ENCODE data around the gene IGSF23. TPM values are rescaled to one million over a fixed set of nuclear protein-coding genes. Genes with fewer than 3 reads are reported as not detected.
"Not testable (repeated sequence)": the region's sequence is repeated elsewhere in the genome, so short reads cannot be mapped to it uniquely, and the experiment has no call there.

Gene IGSF23
- total RNA-seq, 1 donor from 2014 or later: not detected

DNA sequence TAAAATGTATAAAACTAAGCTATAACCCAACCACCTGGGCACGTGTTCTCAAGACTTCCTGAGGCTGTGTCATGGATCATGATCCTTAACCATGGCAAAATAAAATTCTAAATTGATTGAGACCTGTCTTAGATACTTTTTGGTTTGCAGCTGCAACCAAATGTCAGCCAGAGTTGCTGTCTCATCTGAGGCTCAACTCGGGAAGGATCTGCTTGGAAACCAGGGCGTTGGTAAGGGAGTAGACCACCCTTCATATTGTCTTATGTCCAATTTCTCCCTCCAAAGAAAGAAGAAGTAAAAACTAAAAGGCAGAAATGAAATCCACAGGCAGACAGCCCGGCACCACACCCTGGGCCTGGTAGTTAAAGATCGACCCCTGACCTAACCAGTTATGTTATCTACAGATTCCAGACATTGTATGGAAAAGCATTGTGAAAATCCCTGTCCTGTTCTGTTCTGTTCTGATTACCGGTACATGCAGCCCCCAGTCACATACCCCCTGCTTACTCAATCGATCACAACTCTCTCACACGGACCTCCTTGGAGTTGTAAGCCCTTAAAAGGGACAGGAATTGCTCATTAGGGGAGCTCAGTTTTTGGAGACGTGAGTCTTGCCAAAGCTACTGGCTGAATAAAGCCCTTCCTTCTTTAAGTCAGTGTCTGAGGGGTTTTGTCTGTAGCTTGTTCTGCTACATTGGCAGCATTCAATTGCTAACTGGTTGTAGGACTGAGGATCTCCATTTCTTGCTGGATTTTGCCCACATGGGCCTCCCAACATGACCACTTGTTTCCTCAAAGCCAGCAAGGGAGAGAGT, 22.9 kb upstream of the IGSF23 start:
- TF ChIP-seq, protein P1, sequence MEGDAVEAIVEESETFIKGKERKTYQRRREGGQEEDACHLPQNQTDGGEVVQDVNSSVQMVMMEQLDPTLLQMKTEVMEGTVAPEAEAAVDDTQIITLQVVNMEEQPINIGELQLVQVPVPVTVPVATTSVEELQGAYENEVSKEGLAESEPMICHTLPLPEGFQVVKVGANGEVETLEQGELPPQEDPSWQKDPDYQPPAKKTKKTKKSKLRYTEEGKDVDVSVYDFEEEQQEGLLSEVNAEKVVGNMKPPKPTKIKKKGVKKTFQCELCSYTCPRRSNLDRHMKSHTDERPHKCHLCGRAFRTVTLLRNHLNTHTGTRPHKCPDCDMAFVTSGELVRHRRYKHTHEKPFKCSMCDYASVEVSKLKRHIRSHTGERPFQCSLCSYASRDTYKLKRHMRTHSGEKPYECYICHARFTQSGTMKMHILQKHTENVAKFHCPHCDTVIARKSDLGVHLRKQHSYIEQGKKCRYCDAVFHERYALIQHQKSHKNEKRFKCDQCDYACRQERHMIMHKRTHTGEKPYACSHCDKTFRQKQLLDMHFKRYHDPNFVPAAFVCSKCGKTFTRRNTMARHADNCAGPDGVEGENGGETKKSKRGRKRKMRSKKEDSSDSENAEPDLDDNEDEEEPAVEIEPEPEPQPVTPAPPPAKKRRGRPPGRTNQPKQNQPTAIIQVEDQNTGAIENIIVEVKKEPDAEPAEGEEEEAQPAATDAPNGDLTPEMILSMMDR (IDR thresholded peaks at IDR 0.05): no peak
- Histone ChIP-seq H3K4me3 (no peak overlapping the region), H3K36me3 (no peaks in the 10 kb centered on the region), H3K4me1 (no peaks in the 10 kb centered on the region), H3K27ac (no peak overlapping the region), H3K9me3 (no peaks in the 10 kb centered on the region), H3K27me3 (no peaks in the 10 kb centered on the region)
- intact Hi-C loops (cut with DNase I): no loop called here
- no peak for DNase-seq (ENCODE audit: low spot score in 2 of 2)

GRCh38 chr19:44591340-44591993, 21.9 kb upstream of the IGSF23 start:
- H3K4me1 ChIP-seq; H3K36me3 ChIP-seq; DNase-seq (ENCODE audit: low spot score in 2 of 2); H3K27ac ChIP-seq; intact Hi-C loops (cut with DNase I); H3K27me3 ChIP-seq; H3K4me3 ChIP-seq; H3K9me3 ChIP-seq: not testable (repeated sequence)

GRCh38 chr19:44592451-44592890, 20.9 kb upstream of the IGSF23 start:
- Histone ChIP-seq H3K27me3 (no peaks in the 10 kb centered on the region), H3K27ac (no peak overlapping the region), H3K36me3 (no peaks in the 10 kb centered on the region), H3K4me3 (no peak overlapping the region), H3K9me3 (no peaks in the 10 kb centered on the region), H3K4me1 (no peaks in the 10 kb centered on the region)
- TF ChIP-seq, protein P1 (IDR thresholded peaks at IDR 0.05): no peak
- no peak for DNase-seq (ENCODE audit: low spot score in 2 of 2)
- intact Hi-C loops (cut with DNase I): no loop called here

DNA sequence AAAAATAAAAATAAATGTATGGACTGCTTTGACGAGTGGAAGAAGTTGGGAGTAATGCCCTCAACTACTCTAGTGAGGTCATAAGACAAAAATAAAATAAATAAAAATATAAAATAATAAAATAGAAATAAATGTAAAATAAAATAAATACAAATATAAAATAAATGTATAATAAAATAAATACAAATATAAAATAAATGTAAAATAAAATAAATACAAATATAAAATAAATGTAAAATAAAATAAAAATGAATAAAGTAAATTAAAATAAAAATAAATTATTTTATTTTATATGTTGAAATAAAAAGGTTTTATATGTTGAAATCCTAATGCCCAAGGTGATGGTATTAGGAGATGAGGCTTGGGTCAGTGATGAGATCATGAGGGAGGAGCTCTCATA, 20.1 kb upstream of the IGSF23 start:
- no peak for DNase-seq (ENCODE audit: low spot score in 2 of 2)
- no peaks in the 10 kb centered on the region for H3K4me1 ChIP-seq

GRCh38 chr19:44593866-44594266, 19.5 kb upstream of the IGSF23 start:
- H3K9me3 ChIP-seq; intact Hi-C loops (cut with DNase I); H3K27ac ChIP-seq; H3K4me3 ChIP-seq; H3K27me3 ChIP-seq; H3K36me3 ChIP-seq; H3K4me1 ChIP-seq; DNase-seq (ENCODE audit: low spot score in 2 of 2): not testable (repeated sequence)

More for the DNA sequence above, 20.1 kb upstream of the IGSF23 start:
- Histone ChIP-seq H3K4me3 (no peak overlapping the region), H3K27ac (no peak overlapping the region), H3K9me3 (no peaks in the 10 kb centered on the region), H3K27me3 (no peaks in the 10 kb centered on the region), H3K36me3 (no peaks in the 10 kb centered on the region)
- intact Hi-C loops (cut with DNase I): no loop called here
- TF ChIP-seq, protein P1 (IDR thresholded peaks at IDR 0.05): no peak

DNA sequence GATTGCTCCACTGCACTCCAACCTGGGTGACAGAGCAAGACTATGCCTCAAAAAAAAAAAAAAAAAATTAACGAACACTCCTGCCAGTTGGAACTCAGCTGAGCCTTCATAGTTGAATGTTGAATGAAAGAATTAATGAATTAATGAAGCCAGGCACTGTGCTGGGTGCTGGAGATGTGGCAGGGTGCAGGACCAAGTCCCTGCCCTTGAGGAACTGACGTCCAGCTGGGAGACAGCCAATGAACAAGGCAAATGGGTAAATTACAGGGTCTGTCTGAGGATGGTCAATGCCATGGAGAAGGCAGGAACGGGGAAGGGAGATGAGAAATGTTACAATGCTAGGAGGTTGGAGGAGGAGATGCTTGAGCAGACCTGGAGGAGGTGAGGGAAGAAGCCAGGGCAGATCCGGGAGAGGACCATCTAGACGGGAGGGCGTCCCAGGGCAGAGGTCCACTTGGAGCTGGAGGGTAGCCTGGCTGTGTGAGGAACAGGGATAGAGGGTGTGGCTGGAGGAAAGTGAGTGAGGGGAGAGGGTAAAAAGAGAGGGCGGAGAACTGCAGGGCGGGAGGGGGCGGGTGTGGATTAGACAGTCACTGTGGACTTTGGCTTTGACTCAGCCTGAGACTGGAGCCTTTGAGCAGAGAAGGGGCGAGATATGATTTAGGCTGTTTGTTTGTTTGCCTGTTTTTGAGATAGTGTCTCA, 16.8 kb upstream of the IGSF23 start:
- Histone ChIP-seq H3K9me3 (no peaks in the 10 kb centered on the region), H3K27ac (no peak overlapping the region), H3K4me1 (no peaks in the 10 kb centered on the region), H3K36me3 (no peaks in the 10 kb centered on the region), H3K27me3 (no peaks in the 10 kb centered on the region), H3K4me3 (no peak overlapping the region)
- TF ChIP-seq, protein P1 (IDR thresholded peaks at IDR 0.05): no peak
- intact Hi-C loops (cut with DNase I): no loop called here
- no peak for DNase-seq (ENCODE audit: low spot score in 2 of 2)
